Subcutaneous abdominal adipose tissue (tissue), 5 donors: Measurements from ENCODE around the gene ENGASE.

Experiments used
- H3K27ac ChIP-seq: one replicate; pipeline ENCODE4 v1.7.0; 2013; ENCODE audit warnings: low read depth, mild to moderate bottlenecking, inconsistent platforms, low read length, moderate library complexity
- H3K27me3 ChIP-seq, 5 donors: one replicate each; pipeline ENCODE4 v1.7.0; 2013; ENCODE audit warnings: low read length in 5 of 5, inconsistent platforms in 1 of 5; ENCODE audit not compliant: control insufficient read depth in 5 of 5, insufficient read depth in 4 of 5
- H3K36me3 ChIP-seq, 5 donors: one replicate each; pipeline ENCODE4 v1.7.0; 2013; ENCODE audit warnings: low read length in 5 of 5; ENCODE audit not compliant: control insufficient read depth in 5 of 5, insufficient read depth in 5 of 5
- H3K4me1 ChIP-seq, 5 donors: one replicate each; pipeline ENCODE4 v1.7.0; 2013; ENCODE audit warnings: low read length in 5 of 5, mild to moderate bottlenecking in 3 of 5, moderate library complexity in 1 of 5; ENCODE audit not compliant: control insufficient read depth in 5 of 5, insufficient read depth in 5 of 5
- H3K4me3 ChIP-seq, 5 donors: one replicate each; pipeline ENCODE4 v1.7.0; 2013; ENCODE audit warnings: low read length in 5 of 5, low read depth in 1 of 5
- H3K9ac ChIP-seq, 5 donors: one replicate each; pipeline ENCODE4 v1.7.0; 2013; ENCODE audit warnings: low read length in 5 of 5, mild to moderate bottlenecking in 4 of 5, moderate library complexity in 3 of 5
- H3K9me3 ChIP-seq, 5 donors: one replicate each; pipeline ENCODE4 v1.7.0; 2013; ENCODE audit warnings: low read length in 5 of 5; ENCODE audit not compliant: control insufficient read depth in 5 of 5
- donor health status: healthy.
- donor health status: healthy.
- donor health status: healthy.
- donor health status: healthy.
- donor health status: healthy.

The ENGASE gene

GRCh38 chr17:79132271-79133064, 57.8 kb downstream of the ENGASE start:
- H3K27ac ChIP-seq: no peak overlapping the region
- peaks cover 0 to 2% (median 0%) of the 10 kb centered on the region in 5 donors for H3K4me1 ChIP-seq
- H3K9me3 ChIP-seq: peaks cover 0 to 2% (median 0%) of the 10 kb centered on the region in 5 donors
- H3K27me3 ChIP-seq: peaks cover 37 to 77% (median 75%) of the 10 kb centered on the region in 5 donors
- no peak overlapping the region for H3K9ac ChIP-seq
- no peaks in the 10 kb centered on the region for H3K36me3 ChIP-seq
- no peak overlapping the region for H3K4me3 ChIP-seq

DNA sequence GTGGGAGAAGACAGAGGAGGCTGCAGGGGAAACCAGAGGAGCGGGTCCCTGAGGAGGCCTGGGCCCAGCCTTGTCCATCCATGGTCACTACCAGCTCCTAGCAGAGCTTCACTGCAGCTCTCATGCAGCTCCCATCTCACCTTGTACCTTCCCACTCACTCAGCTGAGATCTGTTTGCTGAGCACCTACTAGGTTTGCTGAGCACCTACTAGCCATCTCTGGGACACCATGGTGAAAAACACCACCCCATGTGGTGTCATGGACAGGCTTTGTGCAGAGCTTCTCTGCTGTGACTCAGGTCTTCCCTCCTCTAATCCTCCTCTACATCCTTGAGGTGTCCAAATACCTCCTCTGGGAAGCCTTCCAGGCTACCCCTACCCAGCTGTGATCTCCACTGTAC, 58.6 kb downstream of the ENGASE start:
- Histone ChIP-seq H3K27me3 (peaks cover 43 to 76% (median 74%) of the 10 kb centered on the region in 5 donors), H3K9me3 (peaks cover 0 to 2% (median 0%) of the 10 kb centered on the region in 5 donors), H3K4me1 (peaks cover 0 to 7% (median 0%) of the 10 kb centered on the region in 5 donors), H3K4me3 (no peak overlapping the region), H3K9ac (no peak overlapping the region), H3K27ac (no peak overlapping the region), H3K36me3 (no peaks in the 10 kb centered on the region)

DNA sequence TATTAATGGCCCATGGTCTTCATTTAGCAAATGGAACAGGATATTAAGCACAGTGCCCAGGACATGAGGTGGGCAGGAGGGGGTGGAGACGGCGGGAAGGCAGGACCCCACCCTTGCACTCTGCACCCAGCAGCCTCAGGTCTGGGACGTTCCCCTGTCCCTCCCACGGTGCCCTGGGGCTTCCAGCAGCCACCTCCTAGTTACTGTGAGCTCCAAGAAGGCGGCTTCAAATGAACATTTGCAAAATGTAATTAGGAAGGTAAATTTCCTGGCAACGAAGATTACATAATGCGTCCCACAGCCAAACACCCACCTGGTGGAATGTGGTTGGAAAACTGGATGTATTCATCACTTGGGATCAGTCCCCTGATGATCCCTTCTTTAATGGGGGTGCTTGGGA, 59.4 kb downstream of the ENGASE start:
- H3K27me3 ChIP-seq: peaks cover 42 to 77% (median 73%) of the 10 kb centered on the region in 5 donors
- no peak overlapping the region for H3K27ac ChIP-seq
- no peaks in the 10 kb centered on the region for H3K36me3 ChIP-seq
- H3K4me3 ChIP-seq: no peak overlapping the region
- H3K4me1 ChIP-seq: peaks cover 0 to 7% (median 0%) of the 10 kb centered on the region in 5 donors
- H3K9me3 ChIP-seq: peaks cover 0 to 5% (median 0%) of the 10 kb centered on the region in 5 donors
- no peak overlapping the region for H3K9ac ChIP-seq

DNA sequence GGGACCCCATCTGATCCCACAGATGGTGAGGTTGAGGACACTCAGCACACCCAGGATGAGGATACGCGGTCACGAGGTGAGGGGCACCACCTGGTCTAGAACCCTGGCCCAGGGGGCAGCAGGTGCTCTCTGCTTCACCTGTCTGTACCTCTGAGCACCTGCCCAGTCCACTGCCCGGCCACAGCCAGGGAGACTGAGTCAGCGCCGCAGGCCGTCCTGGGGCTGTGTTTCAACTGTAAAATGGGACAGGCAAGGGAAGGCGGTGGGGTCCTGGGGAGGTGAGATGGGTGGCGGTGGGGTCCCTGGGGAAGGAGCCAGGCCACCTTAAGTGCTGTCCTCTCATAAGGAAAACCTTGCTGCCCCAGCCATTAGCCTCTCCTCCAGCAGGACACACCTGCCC, 60.4 kb downstream of the ENGASE start:
- Histone ChIP-seq H3K4me3 (no peak overlapping the region), H3K4me1 (peaks cover 0 to 7% (median 0%) of the 10 kb centered on the region in 5 donors), H3K9ac (no peak overlapping the region), H3K27ac (no peak overlapping the region), H3K9me3 (peaks cover 0 to 3% (median 0%) of the 10 kb centered on the region in 5 donors), H3K27me3 (peaks cover 37 to 80% (median 67%) of the 10 kb centered on the region in 5 donors), H3K36me3 (no peaks in the 10 kb centered on the region)

- Histone ChIP-seq H3K9ac (no peak overlapping the region), H3K27ac (no peak overlapping the region), H3K4me1 (peaks cover 0 to 7% (median 0%) of the 10 kb centered on the region in 5 donors), H3K27me3 (peaks cover 37 to 83% (median 70%) of the 10 kb centered on the region in 5 donors), H3K9me3 (peaks cover 0 to 3% (median 0%) of the 10 kb centered on the region in 5 donors), H3K36me3 (no peaks in the 10 kb centered on the region), H3K4me3 (no peak overlapping the region)
Observed at GRCh38 chr17:79135628-79136405, 61.2 kb downstream of the ENGASE start.
